NCI-H460 (cell line): Measurements from ENCODE around the gene CDH13. TPM values are rescaled to one million over a fixed set of nuclear protein-coding genes. Genes with fewer than 3 reads are reported as not detected.
A peak's percentile ranks its signal among the peaks of the same experiment; 100 is the strongest.

ENCODE experiments used
- DNase-seq: peaks from one replicate; pipeline ENCODE4 v3.0.0-alpha.2; 2016; ENCODE audit warnings: low read depth; ENCODE audit errors: extremely low read depth
- total RNA-seq: library from RNA; depleted of rRNA; stranded (reverse); fragments of >200 nt; shearing (Covaris generic); gene quantifications from 2 replicates; pipeline ENCODE4 v1.2.3, GENCODE V29; 2014

Gene CDH13
- total RNA-seq, 1 experiment from 2014 or later = 123 TPM

DNA sequence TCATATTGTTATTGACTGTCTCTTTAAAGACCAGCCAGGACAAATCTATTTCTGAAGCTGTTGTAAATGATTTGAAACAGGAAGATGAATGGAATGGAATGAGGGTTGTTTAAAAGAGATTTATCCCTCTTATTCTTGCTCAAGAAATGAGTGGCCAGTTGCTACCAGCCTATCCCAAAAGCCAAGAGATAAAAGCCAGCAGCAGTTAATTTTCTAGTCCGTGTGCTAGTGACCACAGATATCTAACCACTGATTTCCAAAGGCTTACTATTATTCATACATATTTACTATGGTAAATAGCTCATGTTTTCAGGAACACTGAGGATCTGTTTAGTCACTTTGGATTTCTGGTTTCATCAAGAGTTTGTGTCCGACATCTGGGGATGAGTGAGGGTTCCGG lies 105.7 kb downstream of the CDH13 start:
- no peak for DNase-seq

DNA sequence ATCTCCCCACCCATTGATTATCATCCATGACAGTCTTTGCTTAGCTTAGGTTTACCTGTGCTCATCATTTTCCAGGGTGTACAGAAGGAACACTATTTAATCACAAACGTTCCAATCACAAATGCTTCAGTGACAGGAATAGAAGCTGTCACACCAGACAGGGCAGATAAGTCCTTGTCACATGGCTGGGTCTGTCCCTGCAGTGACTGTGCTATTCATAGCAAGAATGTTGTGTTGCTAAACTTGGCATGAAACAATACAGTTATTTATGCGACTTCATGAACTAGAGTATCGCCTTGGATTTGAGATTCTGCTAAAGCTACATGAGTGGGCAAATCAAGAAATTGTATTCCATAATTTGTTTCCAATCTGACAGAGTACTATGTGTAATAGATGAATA lies 108.4 kb downstream of the CDH13 start:
- DNase-seq = no peak

DNA sequence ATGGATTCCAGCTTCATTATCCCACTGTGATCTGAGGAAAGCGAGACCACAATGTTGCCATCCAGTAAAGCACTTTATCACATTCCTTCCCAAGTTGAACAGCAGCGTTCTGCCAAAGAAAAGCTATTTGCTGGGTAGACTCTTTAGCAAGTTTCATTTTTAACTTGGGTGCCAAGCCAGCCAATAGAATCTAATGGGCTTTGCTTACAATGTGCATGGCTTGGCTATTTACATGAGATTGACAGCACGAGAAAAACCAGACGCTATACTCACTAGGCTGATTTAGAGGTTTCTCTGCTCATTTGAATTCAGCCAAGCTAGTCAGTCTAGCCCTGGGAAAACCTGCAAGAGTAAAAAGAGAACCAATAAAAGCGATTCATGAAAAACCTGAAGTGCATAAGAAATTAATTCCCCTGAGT lies 108.9 kb downstream of the CDH13 start:
- DNase-seq = no peak

DNA sequence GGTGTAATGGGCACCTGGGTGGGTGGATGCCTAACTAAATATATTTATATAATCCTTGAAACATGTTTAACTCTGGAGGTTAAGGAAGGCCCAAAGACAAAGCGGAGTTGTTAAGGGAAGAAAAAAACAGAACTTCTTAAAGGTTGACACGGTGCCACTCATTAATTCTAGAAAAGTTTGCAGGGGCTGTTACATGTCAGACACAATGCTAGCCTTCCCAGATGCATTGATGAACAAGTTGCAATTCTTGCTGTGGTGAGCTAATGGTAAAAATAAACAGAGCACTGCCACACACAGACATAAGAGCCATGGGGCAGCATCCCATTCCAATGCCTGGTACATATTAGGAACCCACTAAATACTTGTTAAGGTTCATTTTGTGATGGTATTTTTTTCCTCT lies 109.5 kb downstream of the CDH13 start:
- no peak for DNase-seq

DNA sequence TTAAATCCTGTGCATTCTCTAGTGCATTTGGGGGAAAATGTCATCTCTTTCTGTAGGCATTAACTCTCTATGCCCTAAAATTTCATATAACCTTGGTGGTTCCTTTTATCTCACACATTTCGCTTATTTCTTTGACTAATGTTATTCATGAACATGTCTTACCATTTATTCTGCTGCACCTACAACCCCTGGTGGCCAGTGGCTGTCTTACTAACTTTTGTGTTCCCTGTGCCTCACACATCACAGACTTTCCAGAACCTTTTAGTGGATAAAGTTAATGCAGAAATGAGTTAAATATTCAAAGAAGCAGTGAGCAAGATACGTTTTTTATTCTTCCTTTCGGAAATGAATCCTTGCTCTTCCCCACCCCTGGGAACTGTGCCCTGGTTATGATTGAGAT lies 111.9 kb downstream of the CDH13 start:
- DNase-seq = no peak

DNA sequence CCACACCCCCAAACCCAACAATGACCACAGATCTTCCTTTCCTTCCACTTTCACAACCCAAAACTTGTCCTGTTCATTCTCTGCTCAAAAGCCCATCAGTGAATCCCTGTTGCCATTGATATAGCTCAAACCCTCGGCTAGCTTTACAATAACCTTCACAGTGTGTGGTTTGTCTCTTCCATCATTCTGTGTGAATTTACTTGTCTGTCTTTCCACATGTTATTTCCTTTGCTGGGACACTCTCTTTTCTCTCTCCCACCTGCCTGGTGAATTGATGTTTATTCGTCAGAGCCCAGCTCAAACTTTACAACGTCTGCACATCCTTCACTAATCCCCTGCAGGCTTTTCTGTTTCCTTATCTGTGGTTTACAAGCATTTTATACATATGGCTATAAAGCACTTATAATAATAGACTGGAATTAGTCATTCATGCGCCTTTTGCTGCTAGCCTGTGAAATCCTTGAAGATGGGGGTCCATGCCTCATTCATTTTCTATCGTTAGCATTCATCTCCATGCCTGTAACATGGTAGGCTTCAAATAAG lies 114.4 kb downstream of the CDH13 start:
- DNase-seq = no peak

DNA sequence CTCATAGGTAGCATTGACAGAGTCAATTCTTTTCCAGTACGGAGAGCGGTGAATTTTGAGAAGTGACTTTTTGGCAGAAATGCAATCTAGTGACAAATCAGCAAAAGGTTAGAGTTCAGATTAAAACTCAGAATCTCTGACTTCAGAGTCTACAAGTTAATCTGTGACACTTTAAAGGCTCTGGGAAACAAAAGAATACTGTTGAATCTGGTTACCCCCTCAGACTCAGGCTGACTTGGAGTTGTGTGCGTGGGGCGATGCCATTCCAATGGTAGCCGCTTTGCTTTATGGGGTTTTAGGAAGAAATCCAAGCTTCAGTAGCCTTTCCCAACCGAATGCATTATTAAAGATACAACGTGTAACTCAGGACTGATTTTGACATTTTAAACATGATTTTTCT lies 118.2 kb downstream of the CDH13 start:
- no peak for DNase-seq

DNA sequence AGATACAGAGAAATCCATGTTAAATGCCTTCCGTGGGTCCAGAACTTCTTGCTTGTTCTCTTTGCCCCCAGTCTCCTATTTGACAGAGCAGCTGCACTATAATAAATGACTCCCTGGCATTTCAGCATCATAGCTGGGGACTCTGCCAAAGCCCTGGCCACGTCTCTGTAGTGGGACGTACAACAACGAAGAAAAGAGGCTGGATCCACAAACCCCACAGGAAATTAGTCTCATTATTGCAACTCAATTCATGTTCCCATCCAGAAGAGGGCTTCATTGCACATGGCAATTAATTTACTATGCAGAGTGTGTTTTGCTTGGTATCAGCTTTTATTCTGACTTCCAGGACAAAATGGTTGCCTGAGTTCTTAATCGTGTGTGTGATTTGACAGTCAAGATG lies 121.3 kb downstream of the CDH13 start:
- no peak for DNase-seq

DNA sequence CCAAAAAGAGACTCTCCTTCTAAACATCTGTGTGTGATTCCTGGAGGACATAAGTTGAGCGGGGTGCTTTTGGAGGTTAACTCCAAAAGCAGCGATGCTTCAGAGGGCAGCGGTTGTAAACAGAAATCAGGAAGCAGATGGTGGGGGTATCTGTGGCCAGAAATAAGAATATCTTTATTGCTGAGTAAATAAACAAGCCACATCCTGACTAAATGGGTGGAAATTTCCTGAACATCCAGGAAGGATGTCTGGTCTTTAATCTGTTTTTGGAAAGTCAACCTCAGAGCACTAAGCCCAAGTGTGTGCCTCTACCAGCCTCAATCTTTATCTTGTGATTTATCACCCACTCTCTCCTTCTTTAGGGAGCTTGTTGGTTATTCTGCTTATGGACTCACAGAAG lies 123.3 kb downstream of the CDH13 start:
- no peak for DNase-seq

DNA sequence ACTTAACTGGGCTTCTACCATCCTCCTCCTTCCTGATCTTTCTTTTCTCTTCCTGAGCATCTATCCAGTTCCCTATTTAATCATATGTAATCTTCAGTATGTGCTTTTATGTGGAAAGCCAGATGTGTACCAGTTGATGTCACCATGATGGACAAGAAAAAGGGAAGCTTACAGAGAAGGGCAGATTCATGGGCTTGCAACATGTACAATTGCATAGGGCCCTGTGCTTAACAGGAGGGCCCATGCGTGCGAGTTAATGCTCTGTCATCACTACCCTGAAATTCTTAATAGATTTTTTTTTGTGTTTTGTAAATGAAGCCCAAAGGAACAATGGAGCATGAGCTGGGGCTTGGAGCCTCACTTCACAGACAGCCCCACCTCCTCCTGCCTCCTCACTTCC lies 124.3 kb downstream of the CDH13 start:
- no peak for DNase-seq

DNA sequence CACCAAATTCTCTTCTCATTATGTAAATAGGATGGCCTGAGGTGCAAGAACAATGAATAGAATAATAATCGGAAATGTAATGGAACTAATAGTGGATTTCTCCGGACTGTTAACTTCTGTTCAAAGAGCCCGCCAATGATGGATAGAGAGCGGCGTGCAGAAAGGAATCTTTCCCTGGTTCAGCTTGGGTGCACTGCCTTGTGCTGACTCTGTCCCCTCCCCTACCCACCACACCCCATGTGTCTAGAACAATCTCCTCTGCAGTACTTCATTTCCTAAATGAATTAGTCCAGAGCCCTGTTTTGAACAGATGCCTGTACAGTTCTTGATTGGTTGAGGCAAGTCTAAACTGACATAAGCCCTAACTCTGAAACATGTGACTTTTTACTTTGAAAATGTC lies 125.4 kb downstream of the CDH13 start:
- DNase-seq = no peak

DNA sequence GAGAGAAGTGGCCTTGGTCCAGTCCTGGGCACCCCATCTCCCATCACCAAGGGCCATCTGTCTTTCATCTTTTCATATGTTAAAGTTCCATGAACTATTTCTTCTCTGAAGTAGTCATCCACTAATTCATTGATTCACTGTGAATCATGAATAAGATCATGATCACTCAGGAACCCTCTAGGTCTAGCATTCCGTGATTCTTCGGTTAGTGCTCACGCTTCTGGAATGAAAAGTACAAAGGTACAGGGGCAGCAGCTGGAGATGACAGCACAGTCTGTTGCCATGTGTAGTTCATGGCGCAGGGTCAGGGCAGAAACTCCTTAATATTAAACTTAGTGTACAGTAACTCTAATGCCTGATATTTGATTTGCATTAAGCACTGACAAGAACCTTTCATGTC lies 127.1 kb downstream of the CDH13 start:
- no peak for DNase-seq

DNA sequence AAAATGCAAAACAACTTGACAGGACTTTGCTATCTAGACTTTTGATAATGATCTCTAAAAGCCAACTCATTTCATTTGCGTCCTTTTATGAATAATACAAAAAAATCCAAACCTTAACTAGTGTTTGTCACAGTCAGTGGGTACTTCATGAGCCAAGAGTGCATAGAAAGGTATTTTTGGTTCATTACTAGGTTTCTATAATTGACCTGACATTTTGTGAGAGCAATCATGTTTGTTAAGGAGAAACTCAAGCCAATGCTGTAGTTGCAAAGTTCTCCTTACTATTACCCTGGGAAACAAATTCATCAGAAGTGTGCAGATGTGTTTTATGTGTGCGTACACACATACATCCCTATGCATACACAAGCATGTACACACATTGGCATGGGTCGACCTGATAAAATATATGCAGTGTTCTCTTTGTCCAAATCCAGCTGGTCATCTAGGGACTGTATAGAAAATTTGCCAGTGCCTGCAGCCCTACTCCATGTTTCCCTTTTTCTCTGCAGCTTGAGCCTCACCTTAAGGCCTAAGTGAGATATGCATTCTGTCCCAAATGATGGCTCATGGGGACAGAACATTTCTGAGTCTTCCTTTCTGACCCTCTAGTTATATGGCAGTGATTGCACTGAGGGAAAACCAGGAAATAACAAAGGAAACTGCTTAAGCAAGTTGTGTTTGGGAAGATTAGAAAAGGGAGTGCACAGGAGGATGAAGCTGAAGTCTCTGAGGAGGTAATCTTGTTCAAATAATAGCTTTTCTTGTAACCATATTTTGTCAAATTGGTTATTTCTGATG lies 128.1 kb downstream of the CDH13 start:
- no peak for DNase-seq

DNA sequence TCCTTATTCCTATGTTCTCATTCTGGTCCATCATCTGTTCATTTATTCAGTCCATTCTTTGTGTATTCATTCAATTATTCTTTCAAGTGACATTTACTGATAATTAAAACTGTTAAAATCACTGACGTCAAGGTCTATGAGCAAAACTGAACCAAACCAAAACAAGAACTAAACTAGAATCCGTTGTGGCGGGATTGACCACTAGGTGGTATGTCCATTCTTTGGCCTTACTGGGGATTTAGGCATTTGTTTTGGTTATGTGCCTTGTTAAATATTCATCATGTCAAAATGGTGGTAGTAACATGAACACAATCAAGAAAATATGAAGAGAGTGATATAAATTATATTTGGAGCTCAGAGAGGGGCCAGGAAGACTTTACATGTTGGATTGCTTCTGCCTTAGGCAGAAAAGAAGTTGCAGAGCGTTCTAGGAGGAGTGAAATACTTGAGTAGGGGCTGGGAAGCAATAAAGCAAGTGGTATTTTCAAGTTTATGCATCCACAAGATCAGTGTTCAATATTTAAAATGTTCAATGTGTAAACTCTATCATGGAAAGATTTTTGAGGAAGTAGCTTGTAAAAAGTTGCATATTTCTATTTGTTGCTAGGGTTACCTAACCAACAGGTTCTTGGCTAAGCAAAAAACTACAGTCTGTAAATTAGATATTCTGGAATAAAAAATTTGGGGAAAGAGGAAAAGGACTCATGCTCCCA lies 129.0 kb downstream of the CDH13 start:
- DNase-seq = no peak

DNA sequence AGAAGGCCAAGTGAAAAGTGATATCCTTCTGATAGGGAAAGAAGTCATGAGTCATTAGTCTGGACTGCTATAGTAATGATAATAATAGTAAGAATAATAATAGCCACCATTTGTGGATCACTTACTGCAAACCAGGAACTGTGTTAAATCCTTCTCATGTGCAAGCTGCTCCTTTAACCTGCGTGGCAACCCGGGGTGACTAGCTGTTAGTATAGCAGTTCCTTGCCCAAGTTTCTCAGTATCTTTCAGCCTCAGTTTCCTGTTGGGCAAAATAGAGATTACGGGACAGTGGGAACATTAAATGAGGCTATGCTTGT lies 129.5 kb downstream of the CDH13 start:
- no peak for DNase-seq

DNA sequence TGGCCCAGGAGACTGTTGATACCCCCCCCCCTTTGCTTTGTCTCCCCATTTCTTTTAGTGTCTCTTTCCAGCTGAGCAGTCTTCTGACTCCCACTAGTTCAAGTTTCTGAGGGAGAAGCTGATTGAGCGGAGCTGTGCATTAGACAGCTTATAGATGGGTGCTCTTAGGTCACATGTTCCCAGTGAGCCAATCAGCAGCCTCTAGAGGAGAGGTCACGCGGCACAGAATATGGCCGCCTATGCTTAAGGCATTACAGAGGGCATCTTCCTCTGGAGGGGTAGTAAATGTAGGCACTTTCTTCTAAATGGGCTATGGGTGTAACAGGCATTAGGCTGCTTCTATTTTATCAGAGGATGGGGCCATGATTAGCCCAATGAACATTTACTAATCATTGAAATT lies 131.6 kb downstream of the CDH13 start:
- no peak for DNase-seq

DNA sequence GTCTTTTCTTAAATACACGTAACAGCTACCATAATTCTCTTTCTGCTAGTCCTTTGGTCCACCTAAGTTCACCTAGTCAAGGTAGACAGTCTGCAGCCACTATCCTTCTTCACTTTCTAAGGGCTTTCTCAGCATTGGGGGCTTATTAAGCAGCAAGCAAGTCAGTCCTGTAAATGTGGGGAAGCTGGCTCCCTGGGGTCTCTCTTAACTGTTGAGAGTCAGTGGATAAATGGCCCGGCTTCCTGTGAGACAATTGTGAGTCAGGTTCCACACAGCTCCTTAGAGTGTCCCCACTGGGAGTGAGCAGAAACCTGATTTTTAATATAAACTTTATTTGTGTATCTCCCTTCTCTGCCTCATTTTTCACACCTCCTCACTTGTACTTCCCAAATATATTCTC lies 132.1 kb downstream of the CDH13 start:
- DNase-seq = no peak

DNA sequence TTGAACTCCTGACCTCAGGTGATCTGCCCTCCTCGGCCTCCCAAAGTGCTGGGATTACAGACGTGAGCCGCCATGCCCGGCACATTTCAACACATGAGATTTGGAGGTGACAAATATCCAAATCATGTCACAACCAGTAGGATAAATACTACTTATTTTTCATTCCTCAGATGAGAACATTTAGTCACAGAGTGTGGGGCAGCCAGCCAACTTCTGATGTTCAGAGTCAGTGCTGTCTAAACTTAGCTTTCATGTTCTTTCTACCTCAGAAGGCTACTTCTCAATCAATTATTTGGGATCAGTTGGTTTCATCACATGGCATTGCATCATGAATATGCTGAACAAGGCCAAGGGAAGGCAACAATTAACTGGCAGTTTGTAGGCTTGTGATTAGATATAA lies 134.5 kb downstream of the CDH13 start:
- peak; percentile 6 for DNase-seq

DNA sequence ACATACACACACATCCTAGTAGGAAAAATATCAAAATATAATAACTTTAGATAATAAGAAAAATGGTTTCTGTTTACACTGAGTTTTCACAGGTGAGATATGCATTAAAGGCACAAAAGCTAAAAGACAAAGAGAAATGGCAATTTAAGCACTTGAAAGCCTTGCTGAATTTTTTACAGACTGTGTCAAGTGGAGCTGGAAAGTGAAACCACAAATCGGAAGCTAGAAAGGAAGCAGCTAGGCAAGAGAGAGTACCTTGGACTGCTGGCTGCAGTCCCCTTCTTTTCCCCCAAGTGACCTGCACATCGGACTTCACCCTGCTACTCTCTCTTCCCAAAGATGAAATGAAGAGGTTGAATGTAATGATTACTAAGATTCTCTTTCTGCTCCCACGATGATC lies 135.1 kb downstream of the CDH13 start:
- DNase-seq = no peak

DNA sequence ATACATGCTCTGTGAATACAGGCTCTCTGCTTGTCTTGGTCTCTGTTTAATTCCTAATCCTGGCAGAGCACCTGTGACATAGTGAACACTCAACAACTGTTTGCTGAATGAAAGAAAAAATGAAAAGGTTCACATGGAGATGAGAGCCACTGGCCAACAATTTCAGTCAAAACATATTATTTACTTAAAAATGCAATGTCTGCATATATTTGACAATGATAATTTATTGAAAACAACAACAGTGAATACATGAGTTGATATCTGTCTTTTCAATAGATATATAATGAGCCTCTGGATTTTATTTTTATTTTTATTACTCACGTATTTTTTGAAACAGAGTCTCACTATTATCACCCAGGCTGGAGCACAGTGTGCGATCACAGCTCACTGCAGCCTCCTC lies 136.6 kb downstream of the CDH13 start:
- DNase-seq = no peak

DNA sequence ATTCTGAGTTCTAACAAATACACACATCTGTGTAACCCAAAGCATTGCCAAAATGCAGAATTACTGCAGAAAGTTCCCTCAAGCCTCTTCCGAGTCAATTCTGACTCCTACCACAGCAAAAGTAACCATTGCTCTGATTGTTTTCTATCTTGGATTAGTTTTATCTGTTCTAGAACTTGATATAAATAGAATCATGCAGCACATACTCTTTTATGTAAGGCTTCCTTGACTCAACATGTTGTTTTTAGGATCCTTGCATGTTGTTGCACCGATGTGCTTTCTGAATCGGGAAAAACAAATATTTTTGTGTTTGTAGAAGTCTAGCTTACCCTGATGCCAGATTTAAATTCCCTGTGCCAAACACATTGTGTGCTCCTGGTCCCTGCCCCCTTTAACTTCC lies 140.4 kb downstream of the CDH13 start:
- DNase-seq = no peak

DNA sequence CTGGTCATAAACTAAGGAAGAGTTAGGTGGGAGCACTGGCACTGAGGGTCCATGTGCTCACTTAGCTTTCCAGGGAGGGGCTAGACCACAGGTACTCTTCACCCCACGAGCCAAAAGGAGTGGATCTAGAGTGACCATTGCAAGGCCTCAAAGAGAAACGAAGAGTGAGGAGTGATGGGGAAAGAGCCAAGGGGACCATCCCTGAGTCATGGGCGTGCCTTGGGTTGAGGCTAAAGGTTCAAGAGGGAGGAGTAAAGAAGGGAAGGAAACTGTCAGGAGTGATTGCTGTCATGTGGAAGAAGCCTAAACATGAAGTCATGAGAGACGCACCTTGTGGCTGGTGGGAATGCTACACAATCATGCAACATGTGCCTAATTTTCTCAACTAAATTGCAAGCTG lies 141.0 kb downstream of the CDH13 start:
- DNase-seq = no peak
